Activated T-cell treated with anti-CD3 and anti-CD28 coated beads for 48 hours (primary cell): ENCODE results near the gene TGM3.

ENCODE experiments used
- DNase-seq: peaks from one replicate; pipeline ENCODE4 v3.0.0-alpha.2; 2020; ENCODE audit warnings: low read depth

TGM3 gene

GRCh38 chr20:2337142-2337541 lies 41.3 kb downstream of the TGM3 start:
- DNase-seq = no peak

GRCh38 chr20:2338411-2339066 lies 42.7 kb downstream of the TGM3 start:
- DNase-seq = no peak

DNA sequence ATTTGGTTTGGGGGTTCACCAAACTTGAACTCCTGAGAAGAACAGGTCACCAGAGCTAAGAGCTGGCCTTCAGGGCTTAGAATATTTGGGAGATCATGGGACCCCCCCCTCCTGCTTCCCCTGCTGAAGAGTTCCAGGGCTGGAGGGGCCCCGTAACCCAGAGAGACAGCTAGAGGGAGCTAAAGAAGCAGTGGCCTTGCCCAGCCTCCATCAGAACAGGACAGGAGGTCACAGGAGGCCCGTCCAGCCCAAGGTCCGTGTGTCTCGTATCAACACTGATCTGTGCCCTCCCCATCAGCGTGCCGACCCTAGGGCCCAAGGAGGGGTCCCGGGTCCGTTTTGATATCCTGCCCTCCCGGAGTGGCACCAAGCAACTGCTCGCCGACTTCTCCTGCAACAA lies 44.3 kb downstream of the TGM3 start:
- no peak for DNase-seq

DNA sequence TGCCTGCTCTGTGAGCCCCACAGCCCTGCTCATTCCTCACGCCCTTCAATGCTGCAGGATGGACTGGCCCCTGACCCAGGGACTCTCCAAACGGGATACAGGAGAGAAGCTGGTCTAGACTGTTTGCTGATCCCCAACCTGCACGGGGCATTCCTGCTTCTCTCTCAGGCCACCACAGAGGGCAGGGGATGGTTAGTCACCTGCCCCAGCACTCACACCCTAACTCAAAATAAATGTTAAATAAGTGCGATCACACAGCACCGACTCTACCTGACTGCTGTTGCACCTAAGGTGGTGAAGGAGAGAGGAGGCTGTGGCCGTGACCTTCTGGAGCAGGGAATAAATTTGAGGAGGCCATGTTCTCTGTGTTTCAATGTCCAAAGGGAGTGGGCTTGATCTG lies 45.0 kb downstream of the TGM3 start:
- no peak for DNase-seq

DNA sequence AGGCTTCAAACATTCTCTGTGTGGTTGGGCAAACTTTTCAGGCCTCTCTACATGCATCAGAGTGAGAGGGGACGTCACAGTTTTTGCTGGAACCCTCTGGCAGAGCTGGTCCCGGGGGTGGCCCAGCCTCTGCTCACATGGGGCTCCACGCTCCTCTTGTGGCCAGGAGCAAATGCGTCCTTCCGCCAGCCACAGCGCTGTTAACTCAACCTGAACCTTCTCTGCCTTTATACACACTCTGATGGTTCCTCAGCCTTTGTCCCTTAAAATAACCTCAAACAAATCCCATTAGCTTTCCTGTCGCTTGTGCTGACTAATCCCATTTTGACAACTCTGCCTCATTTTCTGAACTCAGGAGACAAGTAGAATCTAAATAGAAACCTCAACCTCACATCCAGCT lies 45.5 kb downstream of the TGM3 start:
- no peak for DNase-seq

DNA sequence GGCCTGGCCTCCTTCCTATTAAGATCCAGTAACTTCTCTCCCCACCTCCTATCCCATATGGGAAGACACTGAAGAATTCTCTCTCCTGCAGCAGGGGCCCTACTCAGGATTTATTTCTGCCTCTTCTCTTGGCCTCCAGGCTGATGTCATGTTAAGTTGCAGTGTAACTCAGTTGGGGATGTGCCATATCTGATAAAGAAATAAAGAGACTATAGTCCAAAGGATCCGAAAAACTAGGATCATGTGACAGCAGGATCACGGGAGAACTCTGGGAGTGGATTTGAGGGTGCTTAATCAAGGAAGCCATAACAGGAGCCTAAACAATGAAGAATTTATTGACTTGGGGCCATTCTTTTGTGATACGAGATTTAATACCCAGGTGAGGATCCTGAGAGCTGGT lies 46.4 kb downstream of the TGM3 start:
- no peak for DNase-seq

- no peak for DNase-seq
Measured at GRCh38 chr20:2346188-2346587, 50.4 kb downstream of the TGM3 start.

- no peak for DNase-seq
Measured at GRCh38 chr20:2348336-2348735, 52.5 kb downstream of the TGM3 start.

GRCh38 chr20:2349801-2350200 lies 54.0 kb downstream of the TGM3 start:
- no peak for DNase-seq

DNA sequence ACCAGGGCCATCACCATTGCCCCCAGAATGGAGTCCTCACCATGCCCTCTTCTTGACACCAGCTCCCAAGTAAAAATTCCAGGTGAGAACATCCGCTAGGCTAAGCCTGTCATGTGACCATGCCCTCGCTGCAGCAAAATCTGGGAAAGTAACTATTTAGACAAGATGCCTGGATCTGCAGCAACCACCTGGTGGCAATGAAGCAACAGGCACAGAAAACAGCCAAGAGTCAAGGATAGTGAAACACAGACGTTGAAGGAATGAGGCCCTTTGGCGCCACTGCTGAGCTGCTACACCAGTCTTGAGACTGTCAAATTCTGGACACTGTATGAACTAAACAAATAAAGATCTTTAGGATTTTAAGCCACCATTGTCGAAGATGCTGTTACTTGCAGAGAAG lies 54.8 kb downstream of the TGM3 start:
- DNase-seq = no peak

- no peak for DNase-seq
Measured at GRCh38 chr20:2353231-2353630, 57.4 kb downstream of the TGM3 start.

DNA sequence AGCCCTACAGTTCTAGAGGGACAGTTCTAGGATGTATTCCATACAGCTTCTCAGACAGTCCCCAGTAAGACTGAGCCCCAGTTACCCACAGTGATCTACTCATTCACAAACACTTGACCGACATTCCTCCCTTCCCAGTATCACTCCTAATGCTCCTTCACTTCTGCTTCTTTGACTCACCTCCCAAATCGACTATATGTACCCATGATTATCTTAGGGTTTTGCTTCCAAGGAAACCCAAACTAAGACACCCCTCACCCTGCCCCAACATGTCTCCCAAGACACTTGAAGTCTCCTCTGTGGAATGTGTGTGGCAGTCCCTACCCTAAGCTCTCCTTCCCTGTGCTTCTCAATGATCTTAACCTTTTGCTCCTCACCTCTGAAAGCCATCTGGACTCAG lies 61.3 kb downstream of the TGM3 start:
- no peak for DNase-seq

DNA sequence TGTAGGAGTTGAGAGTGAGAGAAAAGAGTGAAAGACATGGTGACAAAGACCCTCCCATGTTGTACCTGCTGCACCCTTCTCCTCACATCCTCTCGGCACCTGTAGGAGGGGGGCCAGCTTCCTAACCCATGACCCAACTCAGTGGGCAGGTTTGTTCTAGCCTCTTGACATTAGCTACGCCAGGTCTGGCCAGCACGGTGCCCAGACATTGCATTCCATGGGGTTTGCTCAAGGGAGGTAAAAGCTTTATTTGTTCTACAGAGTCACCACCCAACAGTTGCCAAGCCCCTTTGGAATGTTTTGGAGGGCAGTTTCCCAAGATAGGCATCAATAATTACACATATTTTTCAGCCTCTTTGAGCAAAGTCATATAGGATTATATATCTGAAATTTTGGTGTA lies 62.2 kb downstream of the TGM3 start:
- DNase-seq = no peak

DNA sequence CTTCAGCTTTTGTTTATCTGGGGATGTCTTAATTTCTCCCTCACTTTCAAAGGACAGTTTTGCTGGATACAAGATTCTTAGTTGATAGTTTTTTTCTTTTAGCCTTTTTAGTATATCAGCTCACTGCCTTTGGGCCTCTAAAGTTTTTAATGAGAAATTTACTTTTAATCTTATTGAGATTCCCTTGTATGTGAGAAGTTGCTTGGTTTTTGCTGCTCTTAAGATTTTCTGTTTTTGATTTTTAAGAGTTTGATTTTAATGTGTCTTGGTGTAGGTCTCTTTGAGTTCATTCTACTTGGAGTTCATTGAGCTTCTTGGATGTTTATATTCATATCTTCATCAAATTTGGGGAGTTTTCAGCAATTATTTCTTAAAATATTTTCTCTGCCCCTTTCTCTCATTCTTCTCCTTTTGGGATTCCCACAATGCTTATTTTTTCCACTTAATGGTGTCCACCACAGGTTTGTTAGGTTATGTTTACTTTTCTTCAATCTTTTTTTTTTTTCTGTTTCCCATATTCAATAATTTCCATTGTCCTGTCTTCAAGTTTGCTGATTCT lies 65.3 kb downstream of the TGM3 start:
- DNase-seq = no peak

DNA sequence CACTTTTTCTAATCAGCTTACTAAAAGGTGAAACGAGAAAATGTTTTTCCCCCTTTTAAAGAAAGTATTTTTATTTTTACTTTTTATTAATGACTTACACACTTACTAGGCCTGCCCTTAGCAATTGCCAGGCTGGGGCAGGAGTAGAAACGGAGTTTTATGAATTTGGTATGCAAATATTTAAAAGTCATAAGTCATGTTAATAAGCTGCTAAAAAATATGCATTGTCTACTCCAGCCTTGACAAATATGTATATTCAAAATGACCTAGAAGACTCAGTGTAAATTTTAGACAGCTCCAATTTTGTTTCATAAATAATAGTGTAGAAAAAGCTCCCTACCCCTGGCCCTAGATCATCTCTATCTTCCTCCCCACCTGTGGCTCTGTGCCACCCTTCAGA lies 67.4 kb downstream of the TGM3 start:
- no peak for DNase-seq

- DNase-seq = no peak
Measured at GRCh38 chr20:2363587-2363986, 67.8 kb downstream of the TGM3 start.

- no peak for DNase-seq
Measured at GRCh38 chr20:2364044-2364443, 68.2 kb downstream of the TGM3 start.

- DNase-seq = no peak
Measured at GRCh38 chr20:2365091-2365490, 69.3 kb downstream of the TGM3 start.

GRCh38 chr20:2365666-2366065 lies 69.9 kb downstream of the TGM3 start:
- DNase-seq = no peak

- no peak for DNase-seq
Measured at GRCh38 chr20:2368621-2369020, 72.8 kb downstream of the TGM3 start.

DNA sequence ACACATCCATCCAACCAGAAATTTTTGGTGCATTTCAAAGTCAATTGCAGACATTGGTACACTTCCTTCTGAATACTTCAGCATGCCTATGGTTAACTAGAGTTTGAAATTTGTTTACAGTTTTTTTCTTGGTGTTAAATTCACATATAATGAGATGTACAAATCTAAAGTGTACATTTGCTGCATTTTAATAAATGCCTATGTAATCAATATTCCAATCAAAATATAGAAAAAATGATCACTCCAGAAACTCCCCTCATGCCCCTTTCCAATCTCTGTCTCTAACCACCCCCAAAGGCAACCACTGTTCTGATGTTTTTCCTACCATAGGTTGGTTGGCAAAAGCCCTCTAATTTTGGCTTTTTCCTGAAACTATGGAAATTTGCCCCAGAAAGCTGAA lies 77.3 kb downstream of the TGM3 start:
- DNase-seq = no peak

DNA sequence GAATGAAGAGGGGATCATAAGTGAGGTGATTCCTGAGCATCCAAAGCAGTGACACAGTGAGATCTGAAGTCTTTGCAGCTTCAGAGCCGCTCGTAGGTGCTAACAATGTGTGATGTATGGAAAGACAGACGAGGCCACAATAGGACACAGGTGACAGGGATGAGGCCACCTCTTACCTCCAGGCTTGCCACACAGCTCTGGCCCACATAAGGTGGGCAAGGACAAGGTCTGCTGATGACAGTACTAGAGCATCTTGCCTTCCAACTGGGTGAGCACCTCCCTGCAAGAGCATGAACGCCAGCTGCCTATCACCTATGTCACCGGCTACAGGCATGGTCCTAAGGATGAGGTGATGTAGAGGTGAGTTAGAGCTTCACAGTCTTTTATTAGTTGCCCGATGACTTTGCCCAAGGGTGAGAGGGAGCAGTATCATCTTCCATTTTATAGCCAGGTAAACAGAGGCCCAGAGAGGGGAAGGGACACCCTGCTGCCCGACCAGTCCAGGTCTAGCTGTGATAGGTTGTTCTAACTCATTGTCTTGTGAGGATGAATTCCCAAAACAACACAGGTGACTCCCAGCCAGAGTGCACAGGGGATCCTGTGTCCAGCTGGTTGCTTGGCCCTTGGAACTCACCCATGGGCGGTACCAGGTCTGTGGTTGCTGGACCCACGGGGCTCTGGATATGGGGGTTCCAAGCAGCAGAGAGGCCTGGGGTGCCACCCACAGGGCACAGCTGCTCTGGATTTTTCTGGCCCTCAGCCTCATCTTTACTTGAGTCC lies 78.7 kb downstream of the TGM3 start:
- no peak for DNase-seq

- no peak for DNase-seq
Measured at GRCh38 chr20:2378893-2379292, 83.1 kb downstream of the TGM3 start.
